ENCODE data around the gene TNFAIP2. TPM values are rescaled to one million over a fixed set of nuclear protein-coding genes. Genes with fewer than 3 reads are reported as not detected.
"Not testable (repeated sequence)": the region's sequence is repeated elsewhere in the genome, so short reads cannot be mapped to it uniquely, and the experiment has no call there.

The TNFAIP2 gene
- total RNA-seq, 1 donor from 2014 or later = 13.3 TPM

DNA sequence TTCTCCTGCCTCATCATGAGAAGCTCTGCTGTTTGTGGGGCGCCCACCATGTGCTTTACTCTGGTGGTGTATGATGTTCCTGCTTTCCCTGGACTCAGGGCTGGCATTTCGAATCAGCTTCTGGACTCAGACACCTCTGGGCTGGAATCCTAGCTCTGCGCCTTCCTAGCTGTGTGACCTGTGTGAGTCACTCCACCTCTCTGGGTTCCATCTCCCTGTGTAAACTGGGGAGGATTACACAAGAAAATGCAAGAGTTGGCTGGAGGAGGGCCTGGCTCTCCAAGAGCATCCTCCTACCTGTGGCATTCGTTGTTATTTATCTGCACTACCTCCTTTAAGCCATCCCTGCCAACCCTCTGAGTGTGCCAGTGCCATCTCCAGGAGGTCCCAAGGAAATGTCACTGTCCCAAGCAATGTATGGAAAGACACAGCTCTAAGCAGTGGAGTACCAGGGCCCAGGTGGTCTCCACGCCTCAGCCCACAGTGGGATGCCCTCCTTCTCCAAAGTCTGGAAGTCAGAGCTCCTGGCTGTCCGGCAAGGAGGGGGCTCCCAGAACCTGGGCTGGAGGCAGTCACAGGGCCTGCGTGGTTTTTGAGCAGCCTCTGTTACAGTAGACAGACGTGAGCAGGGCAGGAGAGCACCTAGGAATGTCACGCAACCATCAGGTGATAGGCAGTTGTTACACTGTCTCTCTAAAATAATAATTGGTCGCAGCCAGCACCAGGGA, 7.3 kb upstream of the TNFAIP2 start:
- TF ChIP-seq, protein P1, sequence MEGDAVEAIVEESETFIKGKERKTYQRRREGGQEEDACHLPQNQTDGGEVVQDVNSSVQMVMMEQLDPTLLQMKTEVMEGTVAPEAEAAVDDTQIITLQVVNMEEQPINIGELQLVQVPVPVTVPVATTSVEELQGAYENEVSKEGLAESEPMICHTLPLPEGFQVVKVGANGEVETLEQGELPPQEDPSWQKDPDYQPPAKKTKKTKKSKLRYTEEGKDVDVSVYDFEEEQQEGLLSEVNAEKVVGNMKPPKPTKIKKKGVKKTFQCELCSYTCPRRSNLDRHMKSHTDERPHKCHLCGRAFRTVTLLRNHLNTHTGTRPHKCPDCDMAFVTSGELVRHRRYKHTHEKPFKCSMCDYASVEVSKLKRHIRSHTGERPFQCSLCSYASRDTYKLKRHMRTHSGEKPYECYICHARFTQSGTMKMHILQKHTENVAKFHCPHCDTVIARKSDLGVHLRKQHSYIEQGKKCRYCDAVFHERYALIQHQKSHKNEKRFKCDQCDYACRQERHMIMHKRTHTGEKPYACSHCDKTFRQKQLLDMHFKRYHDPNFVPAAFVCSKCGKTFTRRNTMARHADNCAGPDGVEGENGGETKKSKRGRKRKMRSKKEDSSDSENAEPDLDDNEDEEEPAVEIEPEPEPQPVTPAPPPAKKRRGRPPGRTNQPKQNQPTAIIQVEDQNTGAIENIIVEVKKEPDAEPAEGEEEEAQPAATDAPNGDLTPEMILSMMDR (IDR thresholded peaks at IDR 0.05) = no peak
- H3K36me3 Mint-ChIP-seq (ENCODE audit: low read depth) = no peaks in the 10 kb centered on the region
- no peak overlapping the region for H3K27ac Mint-ChIP-seq (ENCODE audit: unreplicated experiment)
- H3K9me3 Mint-ChIP-seq (ENCODE audit: low read depth) = no peaks in the 10 kb centered on the region
- H3K4me1 Mint-ChIP-seq (ENCODE audit: low read depth) = peaks cover 7% of the 10 kb centered on the region
- no peak overlapping the region for H3K4me3 Mint-ChIP-seq (ENCODE audit: unreplicated experiment)
- no peaks in the 10 kb centered on the region for H3K27me3 Mint-ChIP-seq (ENCODE audit: low read depth)
- DNase-seq (ENCODE audit: low spot score) = no peak

DNA sequence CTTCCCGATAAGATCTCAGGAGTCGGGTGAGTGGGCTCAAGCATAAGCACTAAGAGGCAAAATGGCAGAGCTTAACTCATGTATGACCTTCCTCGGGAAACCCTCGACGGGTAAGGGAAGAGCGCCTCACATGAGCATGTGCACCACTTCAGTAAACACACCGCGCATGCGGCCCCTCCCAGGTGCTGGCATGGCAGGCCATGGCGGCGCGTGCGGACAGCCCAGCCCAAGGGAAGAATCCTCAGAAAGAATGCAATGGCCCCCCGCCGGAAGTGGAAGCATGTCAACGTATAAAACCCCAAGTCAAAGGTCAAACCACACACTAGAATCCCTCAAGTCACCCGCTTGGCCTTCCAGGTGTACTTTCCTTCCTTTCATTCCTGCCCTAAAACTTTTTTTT, 6.6 kb upstream of the TNFAIP2 start:
- Mint-ChIP-seq H3K4me1 (ENCODE audit: low read depth) (peaks cover 10% of the 10 kb centered on the region), H3K9me3 (ENCODE audit: low read depth) (no peaks in the 10 kb centered on the region), H3K36me3 (ENCODE audit: low read depth) (no peaks in the 10 kb centered on the region), H3K27ac (ENCODE audit: unreplicated experiment) (no peak overlapping the region), H3K4me3 (ENCODE audit: unreplicated experiment) (no peak overlapping the region), H3K27me3 (ENCODE audit: low read depth) (no peaks in the 10 kb centered on the region)
- DNase-seq (ENCODE audit: low spot score) = no peak
- TF ChIP-seq, protein P1 (IDR thresholded peaks at IDR 0.05) = no peak

DNA sequence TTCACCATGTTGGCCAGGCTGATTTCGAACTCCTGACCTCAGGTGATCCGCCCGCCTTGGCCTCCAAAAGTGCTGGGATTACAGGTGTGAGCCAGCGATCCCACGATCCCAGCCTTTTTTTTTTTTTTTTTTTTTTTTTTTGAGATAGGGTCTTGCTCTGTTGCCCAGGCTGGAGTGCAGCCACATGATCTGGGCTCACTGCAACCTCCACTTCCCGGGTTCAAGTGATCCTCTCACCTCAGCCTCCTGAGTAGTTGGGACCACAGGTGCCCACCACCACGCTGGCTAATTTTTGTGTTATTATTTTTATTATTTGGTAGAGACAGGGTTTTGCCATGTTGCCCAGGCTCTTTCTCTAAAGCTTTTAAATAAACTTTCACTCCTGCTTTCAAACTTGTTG, 5.8 kb upstream of the TNFAIP2 start:
- DNase-seq (ENCODE audit: low spot score); H3K27me3 Mint-ChIP-seq (ENCODE audit: low read depth); H3K36me3 Mint-ChIP-seq (ENCODE audit: low read depth); H3K4me3 Mint-ChIP-seq (ENCODE audit: unreplicated experiment); H3K9me3 Mint-ChIP-seq (ENCODE audit: low read depth); H3K27ac Mint-ChIP-seq (ENCODE audit: unreplicated experiment): not testable (repeated sequence)
- H3K4me1 Mint-ChIP-seq (ENCODE audit: low read depth) = peaks cover 17% of the 10 kb centered on the region

DNA sequence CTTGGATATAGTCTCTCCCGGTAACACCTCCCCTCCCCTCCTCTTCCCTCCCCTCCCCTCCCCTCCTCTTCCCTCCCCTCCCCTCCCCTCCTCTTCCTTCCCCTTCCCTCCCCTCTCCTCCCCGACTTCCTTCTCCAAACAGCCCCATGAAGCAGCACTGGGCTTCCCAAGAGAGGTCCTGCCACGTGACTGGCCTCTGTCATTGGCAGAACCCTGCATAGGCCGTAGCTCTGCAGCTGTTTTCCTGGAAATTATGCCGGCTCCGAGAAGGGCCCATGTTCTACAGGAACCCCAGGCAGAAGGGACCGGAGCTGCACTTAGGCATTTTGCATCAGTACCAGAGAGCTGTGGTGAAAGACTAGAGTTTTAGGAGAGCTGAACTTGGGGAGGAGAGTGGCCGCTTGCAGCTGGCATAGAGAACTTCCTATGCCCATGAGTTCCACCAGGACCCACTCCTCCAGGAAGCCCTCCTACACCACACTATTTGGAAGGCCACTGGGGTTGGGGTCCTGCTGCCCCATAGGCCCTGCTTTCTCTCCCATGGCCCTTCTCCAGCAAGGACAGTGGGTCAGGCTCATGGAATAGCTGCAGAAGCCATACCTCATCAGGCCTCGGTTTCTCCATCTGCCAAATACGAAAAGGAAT, 5.1 kb upstream of the TNFAIP2 start:
- H3K4me1 Mint-ChIP-seq (ENCODE audit: low read depth) = peaks cover 17% of the 10 kb centered on the region
- H3K27me3 Mint-ChIP-seq (ENCODE audit: low read depth) = no peaks in the 10 kb centered on the region
- DNase-seq (ENCODE audit: low spot score) = no peak
- no peaks in the 10 kb centered on the region for H3K9me3 Mint-ChIP-seq (ENCODE audit: low read depth)
- TF ChIP-seq, protein P1 (IDR thresholded peaks at IDR 0.05) = no peak
- H3K27ac Mint-ChIP-seq (ENCODE audit: unreplicated experiment) = no peak overlapping the region
- H3K36me3 Mint-ChIP-seq (ENCODE audit: low read depth) = no peaks in the 10 kb centered on the region
- H3K4me3 Mint-ChIP-seq (ENCODE audit: unreplicated experiment) = no peak overlapping the region

GRCh38 chr14:103118663-103119404, 4.4 kb upstream of the TNFAIP2 start:
- Mint-ChIP-seq H3K27ac (ENCODE audit: unreplicated experiment) (no peak overlapping the region), H3K27me3 (ENCODE audit: low read depth) (no peaks in the 10 kb centered on the region), H3K4me3 (ENCODE audit: unreplicated experiment) (no peak overlapping the region), H3K4me1 (ENCODE audit: low read depth) (peaks cover 17% of the 10 kb centered on the region), H3K9me3 (ENCODE audit: low read depth) (no peaks in the 10 kb centered on the region), H3K36me3 (ENCODE audit: low read depth) (no peaks in the 10 kb centered on the region)
- no peak for DNase-seq (ENCODE audit: low spot score)
- TF ChIP-seq, protein P1 (IDR thresholded peaks at IDR 0.05) = no peak

DNA sequence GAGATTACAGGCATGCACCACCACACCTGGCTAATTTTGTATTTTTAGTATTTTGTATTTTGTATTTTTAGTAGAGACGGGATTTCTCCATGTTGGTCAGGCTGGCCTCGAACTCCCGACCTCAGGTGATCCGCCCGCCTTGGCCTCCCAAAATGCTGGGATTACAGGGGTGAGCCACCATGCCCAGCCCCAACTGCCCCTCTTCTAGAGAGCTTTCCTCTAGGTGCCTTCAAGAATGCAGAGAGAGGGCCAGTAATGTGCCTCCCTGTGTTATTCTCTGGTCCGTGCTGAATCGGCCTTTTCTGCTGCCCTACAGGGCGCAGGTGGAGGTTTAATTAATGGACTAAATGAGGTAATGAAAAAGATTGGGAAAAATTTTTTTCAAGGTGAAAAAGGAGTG, 3.7 kb upstream of the TNFAIP2 start:
- DNase-seq (ENCODE audit: low spot score) = not testable (repeated sequence)

More for the DNA sequence above, 3.7 kb upstream of the TNFAIP2 start:
- not testable (repeated sequence) for H3K36me3 Mint-ChIP-seq (ENCODE audit: low read depth); H3K4me3 Mint-ChIP-seq (ENCODE audit: unreplicated experiment); H3K27ac Mint-ChIP-seq (ENCODE audit: unreplicated experiment); H3K9me3 Mint-ChIP-seq (ENCODE audit: low read depth); H3K27me3 Mint-ChIP-seq (ENCODE audit: low read depth)
- peaks cover 22% of the 10 kb centered on the region for H3K4me1 Mint-ChIP-seq (ENCODE audit: low read depth)

Data from chondrocyte (in vitro differentiated cells).